ENCODE measurements around the gene FOXO3. TPM values are rescaled to one million over a fixed set of nuclear protein-coding genes. Genes with fewer than 3 reads are reported as not detected.

Gene FOXO3
- total RNA-seq, 1 experiment from 2014 or later: 10.5 TPM

DNA sequence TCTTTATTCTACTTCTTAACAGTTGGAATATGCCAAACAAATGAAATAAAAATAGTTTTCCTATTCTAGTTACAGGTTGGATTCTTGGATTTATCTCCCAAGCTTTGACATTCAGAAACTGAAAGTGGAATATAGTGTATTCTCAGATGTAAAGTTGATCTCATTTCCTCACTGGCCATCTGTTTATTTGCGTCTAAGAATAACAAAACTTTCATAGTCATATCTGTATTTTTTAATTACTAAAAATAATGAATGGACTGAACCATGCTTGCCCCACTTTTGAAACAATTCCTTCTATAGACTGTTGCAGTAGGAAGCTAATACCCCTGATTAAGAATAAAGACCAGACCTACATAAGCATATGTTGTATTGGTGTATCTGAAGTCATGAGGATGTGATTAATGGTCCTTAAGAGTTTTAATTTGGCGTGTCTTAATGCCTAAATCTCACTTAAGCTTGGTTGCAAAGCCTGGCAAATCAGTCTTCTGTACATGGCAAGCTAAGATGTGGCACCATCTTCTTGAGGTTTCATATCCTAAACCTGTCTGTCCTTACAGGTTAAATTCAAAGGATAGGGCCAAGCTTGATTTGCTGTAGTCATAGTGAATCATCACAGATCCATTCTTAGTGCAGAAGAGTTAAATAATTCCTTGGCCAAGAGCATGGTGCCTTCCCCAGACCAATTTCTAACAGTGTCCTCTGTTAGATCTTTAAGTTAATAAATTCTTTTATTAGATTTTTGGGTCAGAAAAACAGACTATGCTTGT is 58.9 kb downstream of the FOXO3 start:
- H2AFZ ChIP-seq (ENCODE audit: low read length): no peak overlapping the region
- no peaks in the 10 kb centered on the region for H3K27me3 ChIP-seq (ENCODE audit: low read length)
- peaks cover 11% of the 10 kb centered on the region for H3K4me1 ChIP-seq (ENCODE audit: low read length)
- H4K20me1 ChIP-seq (ENCODE audit: insufficient read depth, low read depth, low read length): peaks cover 45% of the 10 kb centered on the region
- H3K27ac ChIP-seq (ENCODE audit: low read length): no peak overlapping the region
- no peaks in the 10 kb centered on the region for H3K9me2 ChIP-seq (replicated peaks; ENCODE audit: insufficient read depth, low read length)
- no peaks in the 10 kb centered on the region for H3K9me3 ChIP-seq (ENCODE audit: low read length)
- no peak overlapping the region for H3K9ac ChIP-seq (ENCODE audit: low read length)
- DNase-seq: no peak
- H3K36me3 ChIP-seq (ENCODE audit: insufficient read depth, low read length): no peaks in the 10 kb centered on the region
- no peak overlapping the region for H3K4me3 ChIP-seq (ENCODE audit: low read length)
- no peak overlapping the region for H3K4me2 ChIP-seq (ENCODE audit: low read depth, low read length, poor library complexity, severe bottlenecking)
- H3K79me2 ChIP-seq (ENCODE audit: low read length): no peaks in the 10 kb centered on the region

DNA sequence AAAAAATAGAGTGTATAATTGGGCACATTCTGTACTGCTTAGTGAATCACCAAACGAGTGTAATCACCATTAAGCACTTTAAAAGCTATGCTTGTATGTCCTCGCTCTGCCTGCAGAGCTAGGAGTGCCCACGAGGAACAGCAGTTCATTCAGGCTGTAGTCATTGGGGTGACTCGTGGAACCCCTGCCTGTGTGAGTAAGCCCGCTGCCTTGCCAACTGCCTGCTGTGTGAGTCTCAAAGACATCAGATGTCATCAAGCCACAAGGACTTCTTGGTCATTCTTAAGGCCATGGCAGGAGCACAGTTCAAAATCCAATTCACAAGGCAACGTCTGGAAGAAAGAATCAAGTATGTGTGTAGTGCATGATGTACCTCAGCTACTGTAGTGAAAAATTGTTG is 60.4 kb downstream of the FOXO3 start:
- H3K4me2 ChIP-seq (ENCODE audit: low read depth, low read length, poor library complexity, severe bottlenecking): no peak overlapping the region
- no peaks in the 10 kb centered on the region for H3K9me2 ChIP-seq (replicated peaks; ENCODE audit: insufficient read depth, low read length)
- H3K9ac ChIP-seq (ENCODE audit: low read length): no peak overlapping the region
- H3K9me3 ChIP-seq (ENCODE audit: low read length): no peaks in the 10 kb centered on the region
- H3K79me2 ChIP-seq (ENCODE audit: low read length): no peaks in the 10 kb centered on the region
- no peaks in the 10 kb centered on the region for H3K27me3 ChIP-seq (ENCODE audit: low read length)
- H3K36me3 ChIP-seq (ENCODE audit: insufficient read depth, low read length): no peaks in the 10 kb centered on the region
- no peak for DNase-seq
- no peak overlapping the region for H3K27ac ChIP-seq (ENCODE audit: low read length)
- H3K4me3 ChIP-seq (ENCODE audit: low read length): no peak overlapping the region
- peaks cover 48% of the 10 kb centered on the region for H4K20me1 ChIP-seq (ENCODE audit: insufficient read depth, low read depth, low read length)
- H2AFZ ChIP-seq (ENCODE audit: low read length): no peak overlapping the region
- peaks cover 11% of the 10 kb centered on the region for H3K4me1 ChIP-seq (ENCODE audit: low read length)

DNA sequence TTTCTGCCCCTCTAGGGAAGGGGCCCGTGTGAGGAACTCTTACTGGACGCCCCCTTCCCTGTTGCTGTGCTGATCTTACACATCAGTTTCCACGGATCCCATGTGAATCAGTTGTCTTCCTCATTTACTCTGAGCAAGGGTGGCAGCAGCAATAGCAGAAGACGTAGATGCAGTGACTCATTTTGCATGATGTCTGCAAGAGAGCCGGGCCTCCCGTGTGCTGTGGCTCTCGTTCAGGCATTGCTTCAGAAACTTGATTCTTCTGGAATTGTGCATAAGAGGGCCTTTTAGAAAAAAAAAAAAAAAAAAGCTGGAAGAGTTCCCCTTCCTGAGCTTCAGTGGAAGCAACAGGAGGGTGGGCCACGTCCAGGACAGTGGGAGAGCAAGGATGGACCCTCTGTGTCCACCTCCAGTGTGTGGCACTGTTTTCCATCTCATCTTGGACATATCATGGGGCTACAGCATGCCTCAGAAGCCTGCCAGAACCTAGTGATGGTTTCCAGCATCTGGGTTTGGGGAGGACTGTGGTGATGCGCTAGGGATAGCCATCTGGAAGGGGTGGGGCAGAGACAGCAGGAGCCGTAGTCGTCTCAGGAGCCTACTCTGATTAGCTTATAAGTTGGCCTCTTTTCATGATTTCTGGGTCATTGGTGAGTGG is 62.1 kb downstream of the FOXO3 start:
- Histone ChIP-seq H3K27me3 (ENCODE audit: low read length) (no peaks in the 10 kb centered on the region), H3K4me1 (ENCODE audit: low read length) (peaks cover 11% of the 10 kb centered on the region), H3K36me3 (ENCODE audit: insufficient read depth, low read length) (no peaks in the 10 kb centered on the region), H3K9me3 (ENCODE audit: low read length) (no peaks in the 10 kb centered on the region), H3K4me3 (ENCODE audit: low read length) (no peak overlapping the region), H3K9ac (ENCODE audit: low read length) (no peak overlapping the region), H3K9me2 (replicated peaks; ENCODE audit: insufficient read depth, low read length) (no peaks in the 10 kb centered on the region), H3K27ac (ENCODE audit: low read length) (no peak overlapping the region), H4K20me1 (ENCODE audit: insufficient read depth, low read depth, low read length) (peaks cover 48% of the 10 kb centered on the region), H2AFZ (ENCODE audit: low read length) (no peak overlapping the region), H3K4me2 (ENCODE audit: low read depth, low read length, poor library complexity, severe bottlenecking) (no peak overlapping the region), H3K79me2 (ENCODE audit: low read length) (no peaks in the 10 kb centered on the region)
- no peak for DNase-seq

DNA sequence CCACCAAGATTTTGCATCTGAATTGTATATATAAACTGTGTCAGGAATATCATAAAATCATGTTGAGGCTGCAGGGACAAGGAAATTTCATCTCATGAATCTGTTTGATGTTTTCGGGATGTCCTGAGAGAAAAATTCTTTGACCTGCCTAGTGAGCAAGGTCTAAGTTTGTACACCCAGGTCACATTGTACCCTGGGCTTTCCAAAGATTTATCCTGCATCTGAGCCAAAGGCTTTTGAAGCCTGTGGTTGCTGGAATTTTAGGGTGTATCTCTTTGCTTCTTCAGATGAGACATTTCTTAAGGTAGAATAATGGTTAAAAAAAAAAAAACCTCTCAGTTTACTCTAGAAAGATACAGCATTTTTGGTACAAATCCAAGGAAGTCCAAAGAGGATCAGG is 63.3 kb downstream of the FOXO3 start:
- Histone ChIP-seq H3K9me3 (ENCODE audit: low read length) (no peaks in the 10 kb centered on the region), H3K4me3 (ENCODE audit: low read length) (no peak overlapping the region), H3K79me2 (ENCODE audit: low read length) (no peaks in the 10 kb centered on the region), H3K4me1 (ENCODE audit: low read length) (peaks cover 9% of the 10 kb centered on the region), H3K4me2 (ENCODE audit: low read depth, low read length, poor library complexity, severe bottlenecking) (no peak overlapping the region), H3K9me2 (replicated peaks; ENCODE audit: insufficient read depth, low read length) (no peaks in the 10 kb centered on the region), H4K20me1 (ENCODE audit: insufficient read depth, low read depth, low read length) (peaks cover 43% of the 10 kb centered on the region), H3K9ac (ENCODE audit: low read length) (no peak overlapping the region), H3K27me3 (ENCODE audit: low read length) (no peaks in the 10 kb centered on the region), H2AFZ (ENCODE audit: low read length) (no peak overlapping the region), H3K27ac (ENCODE audit: low read length) (no peak overlapping the region), H3K36me3 (ENCODE audit: insufficient read depth, low read length) (no peaks in the 10 kb centered on the region)
- no peak for DNase-seq

DNA sequence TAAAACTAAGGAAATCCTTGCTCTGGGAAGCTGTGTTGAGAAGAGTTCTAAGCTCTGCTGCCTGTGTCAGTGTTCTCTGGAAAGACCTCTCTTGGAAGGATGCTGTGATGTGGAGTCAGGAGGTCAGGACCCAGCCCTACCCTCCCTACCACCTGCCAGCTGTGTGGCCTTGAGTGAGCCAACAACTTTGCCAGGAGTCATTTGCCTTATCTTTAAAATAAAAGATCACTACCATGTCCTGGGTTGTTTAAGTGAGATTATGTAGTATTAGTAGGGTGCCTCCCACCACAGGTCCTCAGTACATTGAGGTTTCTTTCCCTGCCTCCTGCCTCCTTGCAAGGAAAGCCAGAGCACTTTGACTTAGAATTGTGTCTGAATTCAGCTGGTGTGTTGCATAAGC is 64.9 kb downstream of the FOXO3 start:
- H3K4me2 ChIP-seq (ENCODE audit: low read depth, low read length, poor library complexity, severe bottlenecking): no peak overlapping the region
- no peaks in the 10 kb centered on the region for H3K27me3 ChIP-seq (ENCODE audit: low read length)
- H3K27ac ChIP-seq (ENCODE audit: low read length): no peak overlapping the region
- H3K4me3 ChIP-seq (ENCODE audit: low read length): no peak overlapping the region
- H3K79me2 ChIP-seq (ENCODE audit: low read length): no peaks in the 10 kb centered on the region
- H3K9me3 ChIP-seq (ENCODE audit: low read length): no peaks in the 10 kb centered on the region
- H4K20me1 ChIP-seq (ENCODE audit: insufficient read depth, low read depth, low read length): peaks cover 44% of the 10 kb centered on the region
- H3K4me1 ChIP-seq (ENCODE audit: low read length): no peaks in the 10 kb centered on the region
- no peak for DNase-seq
- H2AFZ ChIP-seq (ENCODE audit: low read length): no peak overlapping the region
- H3K9ac ChIP-seq (ENCODE audit: low read length): no peak overlapping the region
- no peaks in the 10 kb centered on the region for H3K36me3 ChIP-seq (ENCODE audit: insufficient read depth, low read length)
- no peaks in the 10 kb centered on the region for H3K9me2 ChIP-seq (replicated peaks; ENCODE audit: insufficient read depth, low read length)

DNA sequence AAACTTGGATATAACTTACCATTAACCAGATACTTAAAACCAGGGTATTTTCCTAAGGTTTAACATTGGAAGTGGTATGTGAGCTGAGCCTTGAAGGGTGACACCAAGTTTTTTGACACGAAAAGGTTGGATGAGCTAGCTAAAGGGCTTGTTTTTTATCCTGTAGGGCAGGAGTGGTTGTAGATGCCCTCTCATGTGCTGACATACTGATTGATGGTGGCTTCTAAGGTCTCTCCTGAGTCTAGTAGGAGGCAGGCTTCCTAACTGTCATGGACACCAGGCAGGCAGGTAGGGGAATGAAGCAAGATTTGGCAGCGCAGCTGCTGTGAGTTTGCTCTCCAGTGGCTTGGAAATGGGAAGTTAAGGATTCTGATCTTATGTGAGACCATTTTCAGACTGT is 66.1 kb downstream of the FOXO3 start:
- Histone ChIP-seq H3K4me3 (ENCODE audit: low read length) (no peak overlapping the region), H3K9me3 (ENCODE audit: low read length) (no peaks in the 10 kb centered on the region), H3K27me3 (ENCODE audit: low read length) (no peaks in the 10 kb centered on the region), H3K27ac (ENCODE audit: low read length) (no peak overlapping the region), H3K79me2 (ENCODE audit: low read length) (no peaks in the 10 kb centered on the region), H2AFZ (ENCODE audit: low read length) (no peak overlapping the region), H4K20me1 (ENCODE audit: insufficient read depth, low read depth, low read length) (peaks cover 48% of the 10 kb centered on the region), H3K9ac (ENCODE audit: low read length) (no peak overlapping the region), H3K9me2 (replicated peaks; ENCODE audit: insufficient read depth, low read length) (no peaks in the 10 kb centered on the region), H3K4me2 (ENCODE audit: low read depth, low read length, poor library complexity, severe bottlenecking) (no peak overlapping the region), H3K36me3 (ENCODE audit: insufficient read depth, low read length) (no peaks in the 10 kb centered on the region), H3K4me1 (ENCODE audit: low read length) (no peaks in the 10 kb centered on the region)
- DNase-seq: no peak

DNA sequence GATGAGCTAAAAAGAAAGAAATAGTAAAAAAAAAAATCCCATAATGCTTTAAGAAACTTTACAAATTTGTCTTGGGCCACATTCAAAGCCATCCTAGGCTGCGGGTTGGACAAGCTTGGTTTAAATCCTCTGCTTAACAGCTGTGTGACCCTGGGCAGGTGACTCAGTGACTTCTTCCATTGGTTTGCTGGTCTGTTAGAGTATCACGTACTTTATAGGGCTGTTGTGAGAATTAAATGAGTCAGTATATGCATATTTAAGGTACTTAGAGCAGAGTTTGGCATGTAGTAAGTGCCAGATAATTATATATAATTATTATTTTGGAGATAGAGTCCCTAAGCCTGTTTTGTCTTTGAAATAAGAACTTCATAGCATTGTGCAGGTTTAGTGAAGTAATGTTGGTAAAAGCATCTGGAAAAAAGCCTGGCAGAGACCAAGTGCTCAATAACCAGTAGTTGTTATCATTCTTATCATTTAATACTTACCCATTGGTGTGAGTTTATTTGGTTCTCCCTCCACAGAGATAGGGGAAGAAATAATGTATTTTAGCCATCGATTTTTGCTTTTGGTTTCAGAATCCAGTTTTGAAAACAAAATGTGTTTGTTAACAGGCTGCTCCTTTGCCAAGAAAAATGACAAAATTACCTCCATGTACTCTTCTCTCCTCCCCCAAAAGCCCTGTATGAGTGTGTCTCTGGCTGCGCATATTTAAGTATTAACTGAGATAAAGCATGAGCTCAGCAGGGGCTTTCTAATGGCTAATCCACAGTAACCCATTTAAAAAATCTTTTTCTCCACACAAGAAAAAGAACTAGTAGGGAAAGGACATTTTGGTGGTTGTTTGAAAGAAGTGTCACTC is 67.2 kb downstream of the FOXO3 start:
- Histone ChIP-seq H3K4me3 (ENCODE audit: low read length) (no peak overlapping the region), H3K27ac (ENCODE audit: low read length) (no peak overlapping the region), H3K79me2 (ENCODE audit: low read length) (no peaks in the 10 kb centered on the region), H3K9me3 (ENCODE audit: low read length) (no peaks in the 10 kb centered on the region), H3K36me3 (ENCODE audit: insufficient read depth, low read length) (no peaks in the 10 kb centered on the region), H3K4me2 (ENCODE audit: low read depth, low read length, poor library complexity, severe bottlenecking) (no peak overlapping the region), H3K9ac (ENCODE audit: low read length) (no peak overlapping the region), H2AFZ (ENCODE audit: low read length) (no peak overlapping the region), H3K27me3 (ENCODE audit: low read length) (no peaks in the 10 kb centered on the region), H3K9me2 (replicated peaks; ENCODE audit: insufficient read depth, low read length) (no peaks in the 10 kb centered on the region), H3K4me1 (ENCODE audit: low read length) (no peaks in the 10 kb centered on the region), H4K20me1 (ENCODE audit: insufficient read depth, low read depth, low read length) (peaks cover 50% of the 10 kb centered on the region)
- no peak for DNase-seq

DNA sequence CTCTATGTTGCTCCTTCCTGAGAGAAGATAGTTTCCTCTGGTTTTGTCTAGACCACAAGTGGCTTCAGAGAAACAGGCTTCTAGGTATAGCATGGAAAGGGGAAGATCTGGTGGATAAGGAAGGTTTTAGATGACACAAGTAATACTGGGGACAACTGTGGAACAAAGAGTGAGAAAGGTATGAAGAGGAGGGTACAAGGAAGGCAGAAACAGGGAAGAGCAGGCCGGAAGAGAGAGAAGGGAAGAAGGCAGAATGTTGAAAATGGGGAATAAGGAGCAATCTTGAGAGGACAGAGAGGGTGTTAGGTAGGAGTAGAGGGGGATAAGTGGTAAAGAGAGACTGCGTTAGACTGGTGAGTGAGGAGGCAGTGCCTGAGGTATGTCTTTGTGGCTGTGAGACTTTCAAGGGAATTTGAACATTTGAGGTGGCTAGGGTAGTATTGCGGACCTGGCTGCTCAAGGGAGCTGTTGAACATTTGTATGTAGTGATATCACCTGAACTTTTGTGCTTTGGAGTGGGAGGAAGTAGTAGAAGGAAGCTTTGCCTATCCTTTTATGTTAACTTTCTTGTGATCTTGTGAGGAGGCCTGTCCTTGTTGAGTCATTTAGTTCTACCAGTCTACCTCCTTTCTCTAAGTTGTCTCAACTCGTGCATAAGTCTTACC is 69.5 kb downstream of the FOXO3 start:
- Histone ChIP-seq H3K79me2 (ENCODE audit: low read length) (no peaks in the 10 kb centered on the region), H3K4me3 (ENCODE audit: low read length) (no peak overlapping the region), H3K9me2 (replicated peaks; ENCODE audit: insufficient read depth, low read length) (no peaks in the 10 kb centered on the region), H3K27ac (ENCODE audit: low read length) (no peak overlapping the region), H3K9ac (ENCODE audit: low read length) (no peak overlapping the region), H3K36me3 (ENCODE audit: insufficient read depth, low read length) (no peaks in the 10 kb centered on the region), H4K20me1 (ENCODE audit: insufficient read depth, low read depth, low read length) (peaks cover 54% of the 10 kb centered on the region), H3K4me2 (ENCODE audit: low read depth, low read length, poor library complexity, severe bottlenecking) (no peak overlapping the region), H3K4me1 (ENCODE audit: low read length) (no peaks in the 10 kb centered on the region), H3K27me3 (ENCODE audit: low read length) (no peaks in the 10 kb centered on the region), H3K9me3 (ENCODE audit: low read length) (no peaks in the 10 kb centered on the region), H2AFZ (ENCODE audit: low read length) (no peak overlapping the region)
- DNase-seq: no peak

Measured in Karpas-422 (cell line).